MM.1S (cell line): Measurements from ENCODE around the gene SDK1.

ENCODE experiments used
- DNase-seq: peaks from one replicate; pipeline ENCODE4 v3.0.0-alpha.2; 2015
- H2AFZ ChIP-seq: fragments of 300-600 bp; sonication (generic); 2 replicates; pipeline ENCODE4 v1.6.0; 2016; ENCODE audit warnings: antibody characterized with exemption, low read length
- H3F3A ChIP-seq: fragments of 300-600 bp; sonication (generic); 2 replicates; pipeline ENCODE4 v1.6.1; 2016; ENCODE audit warnings: mild to moderate bottlenecking, antibody characterized with exemption, low read length, moderate library complexity, mixed read lengths; ENCODE audit not compliant: insufficient read depth
- H3K27ac ChIP-seq: fragments of 300-600 bp; sonication (generic); 2 replicates; pipeline ENCODE4 v1.5.1; 2016; ENCODE audit warnings: mild to moderate bottlenecking, low read length
- H3K27me3 ChIP-seq: fragments of 300-600 bp; sonication (generic); replicated peaks from 2 replicates; pipeline ENCODE4 v1.6.0; 2016; ENCODE audit warnings: low read length; ENCODE audit not compliant: insufficient read depth
- H3K36me3 ChIP-seq: fragments of 300-600 bp; sonication (generic); replicated peaks from 2 replicates; pipeline ENCODE4 v1.6.1; 2016; ENCODE audit warnings: mild to moderate bottlenecking, low read length, mixed read lengths; ENCODE audit not compliant: insufficient read depth
- H3K4me1 ChIP-seq: fragments of 300-600 bp; sonication (generic); 2 replicates; pipeline ENCODE4 v1.6.1; 2016; ENCODE audit warnings: low read length, mixed read lengths
- H3K4me2 ChIP-seq: fragments of 300-600 bp; sonication (generic); 2 replicates; pipeline ENCODE4 v1.6.0; 2016; ENCODE audit warnings: low read depth, low read length
- H3K4me3 ChIP-seq: fragments of 300-600 bp; sonication (generic); 2 replicates; pipeline ENCODE4 v1.5.1; 2016; ENCODE audit warnings: low read length, mixed read lengths
- H3K79me2 ChIP-seq: fragments of 300-600 bp; sonication (generic); 2 replicates; pipeline ENCODE4 v1.6.1; 2016; ENCODE audit warnings: mixed run types, low read length, mixed read lengths
- H3K9ac ChIP-seq: fragments of 300-600 bp; sonication (generic); 2 replicates; pipeline ENCODE4 v1.6.1; 2016; ENCODE audit warnings: low read length, mixed read lengths
- H3K9me2 ChIP-seq: fragments of 300-600 bp; sonication (generic); replicated peaks from 2 replicates; pipeline ENCODE4 v1.6.1; 2016; ENCODE audit warnings: mild to moderate bottlenecking, low read length, mixed read lengths; ENCODE audit not compliant: insufficient read depth
- H3K9me3 ChIP-seq: fragments of 300-600 bp; sonication (generic); replicated peaks from 2 replicates; pipeline ENCODE4 v1.6.1; 2016; ENCODE audit warnings: mild to moderate bottlenecking, low read length, mixed read lengths; ENCODE audit not compliant: insufficient read depth
- H4K20me1 ChIP-seq: fragments of 300-600 bp; sonication (generic); 2 replicates; pipeline ENCODE4 v1.6.1; 2016; ENCODE audit warnings: mild to moderate bottlenecking, low read length, moderate library complexity, mixed read lengths; ENCODE audit not compliant: insufficient read depth
- EZH2 ChIP-seq: fragments of 300-600 bp; sonication (generic); optimal IDR thresholded peaks from 2 replicates; pipeline ENCODE3; 2017; ENCODE audit warnings: low read depth, mild to moderate bottlenecking, antibody characterized with exemption, low read length, mixed read lengths
- EZH2phosphoT487 ChIP-seq: fragments of 300-600 bp; sonication (generic); IDR thresholded peaks from 2 replicates; pipeline ENCODE4 v1.6.1; 2018; ENCODE audit warnings: antibody characterized with exemption, low read length
- TF ChIP-seq, protein P1 (sequence below): fragments of 300-600 bp; sonication (generic); IDR thresholded peaks from 2 replicates; pipeline ENCODE4 v1.5.1; 2016; ENCODE audit warnings: antibody characterized with exemption, low read length, mixed read lengths

Gene SDK1

DNA sequence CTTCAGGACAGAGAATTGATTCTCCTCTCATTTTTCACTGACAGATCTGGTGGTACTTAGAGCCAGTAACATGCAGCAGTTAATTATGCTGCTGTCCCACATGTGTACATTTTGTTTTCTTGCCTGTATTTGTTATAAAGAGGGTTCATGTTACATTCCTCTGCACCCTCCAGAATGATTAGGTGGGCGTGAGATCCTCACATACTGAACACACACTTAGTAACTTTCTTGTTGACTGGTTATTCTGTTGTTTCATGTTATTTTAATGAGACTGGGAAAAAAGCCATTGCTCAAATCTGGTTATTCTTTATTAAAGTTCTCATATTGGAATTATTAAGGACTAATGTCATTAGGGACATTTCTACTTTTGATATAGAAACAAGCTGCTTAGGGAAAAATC lies 409.1 kb downstream of the SDK1 start:
- TF ChIP-seq, protein P1, sequence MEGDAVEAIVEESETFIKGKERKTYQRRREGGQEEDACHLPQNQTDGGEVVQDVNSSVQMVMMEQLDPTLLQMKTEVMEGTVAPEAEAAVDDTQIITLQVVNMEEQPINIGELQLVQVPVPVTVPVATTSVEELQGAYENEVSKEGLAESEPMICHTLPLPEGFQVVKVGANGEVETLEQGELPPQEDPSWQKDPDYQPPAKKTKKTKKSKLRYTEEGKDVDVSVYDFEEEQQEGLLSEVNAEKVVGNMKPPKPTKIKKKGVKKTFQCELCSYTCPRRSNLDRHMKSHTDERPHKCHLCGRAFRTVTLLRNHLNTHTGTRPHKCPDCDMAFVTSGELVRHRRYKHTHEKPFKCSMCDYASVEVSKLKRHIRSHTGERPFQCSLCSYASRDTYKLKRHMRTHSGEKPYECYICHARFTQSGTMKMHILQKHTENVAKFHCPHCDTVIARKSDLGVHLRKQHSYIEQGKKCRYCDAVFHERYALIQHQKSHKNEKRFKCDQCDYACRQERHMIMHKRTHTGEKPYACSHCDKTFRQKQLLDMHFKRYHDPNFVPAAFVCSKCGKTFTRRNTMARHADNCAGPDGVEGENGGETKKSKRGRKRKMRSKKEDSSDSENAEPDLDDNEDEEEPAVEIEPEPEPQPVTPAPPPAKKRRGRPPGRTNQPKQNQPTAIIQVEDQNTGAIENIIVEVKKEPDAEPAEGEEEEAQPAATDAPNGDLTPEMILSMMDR, result no peak
- TF ChIP-seq EZH2phosphoT487 (no peak), EZH2 (no peak)
- H4K20me1 ChIP-seq, result no peaks in the 10 kb centered on the region
- H3K36me3 ChIP-seq, result no peaks in the 10 kb centered on the region
- H3K4me2 ChIP-seq, result no peak overlapping the region
- no peaks in the 10 kb centered on the region for H3K9me3 ChIP-seq
- H3K27me3 ChIP-seq, result no peaks in the 10 kb centered on the region
- no peak overlapping the region for H3K4me3 ChIP-seq
- no peak overlapping the region for H2AFZ ChIP-seq
- no peak overlapping the region for H3K27ac ChIP-seq
- no peaks in the 10 kb centered on the region for H3F3A ChIP-seq
- no peaks in the 10 kb centered on the region for H3K9me2 ChIP-seq
- no peaks in the 10 kb centered on the region for H3K4me1 ChIP-seq
- no peak overlapping the region for H3K9ac ChIP-seq
- DNase-seq, result no peak
- no peaks in the 10 kb centered on the region for H3K79me2 ChIP-seq

- TF ChIP-seq EZH2phosphoT487 (no peak), EZH2 (no peak)
- TF ChIP-seq, protein P1, result no peak
- Histone ChIP-seq H3K4me3 (no peak overlapping the region), H3K27me3 (no peaks in the 10 kb centered on the region), H3F3A (no peaks in the 10 kb centered on the region), H2AFZ (no peak overlapping the region), H4K20me1 (no peaks in the 10 kb centered on the region), H3K27ac (no peak overlapping the region), H3K79me2 (no peaks in the 10 kb centered on the region), H3K4me2 (no peak overlapping the region), H3K9me3 (no peaks in the 10 kb centered on the region), H3K4me1 (no peaks in the 10 kb centered on the region), H3K36me3 (no peaks in the 10 kb centered on the region), H3K9me2 (no peaks in the 10 kb centered on the region), H3K9ac (no peak overlapping the region)
- no peak for DNase-seq
Observed at GRCh38 chr7:3710531-3710930, 409.5 kb downstream of the SDK1 start.

DNA sequence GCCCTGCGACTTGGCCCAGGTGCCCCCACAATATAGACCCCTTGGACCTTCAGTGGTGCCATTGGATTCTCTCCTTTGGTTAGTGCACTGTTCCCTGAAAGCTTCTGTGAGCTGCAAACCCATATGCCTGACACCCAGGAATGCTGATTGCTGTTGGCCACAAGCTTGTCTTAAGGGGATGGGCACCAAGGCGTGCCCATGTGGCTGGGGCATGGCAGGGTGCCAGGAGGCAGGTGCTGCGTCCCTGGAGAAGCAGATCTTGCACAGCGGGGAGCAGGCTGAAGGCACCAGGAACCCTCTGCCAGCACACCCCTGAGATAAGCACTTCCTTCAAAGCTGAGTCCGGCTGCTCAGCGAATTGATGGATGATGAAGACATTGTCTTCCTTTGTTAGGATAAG lies 411.8 kb downstream of the SDK1 start:
- no peak overlapping the region for H3K4me3 ChIP-seq
- TF ChIP-seq EZH2, result no peak
- TF ChIP-seq, protein P1, result no peak
- no peak for TF ChIP-seq EZH2phosphoT487

More for the DNA sequence above, 411.8 kb downstream of the SDK1 start:
- Histone ChIP-seq H3K36me3 (no peaks in the 10 kb centered on the region), H3K9me3 (no peaks in the 10 kb centered on the region), H3K27ac (no peak overlapping the region), H4K20me1 (no peaks in the 10 kb centered on the region), H3K4me2 (no peak overlapping the region), H3F3A (no peaks in the 10 kb centered on the region), H3K4me1 (no peaks in the 10 kb centered on the region), H3K9ac (no peak overlapping the region), H3K9me2 (no peaks in the 10 kb centered on the region), H3K79me2 (no peaks in the 10 kb centered on the region), H2AFZ (no peak overlapping the region), H3K27me3 (no peaks in the 10 kb centered on the region)
- no peak for DNase-seq
